ENCODE measurements around the gene GRID1. TPM values are rescaled to one million over a fixed set of nuclear protein-coding genes. Genes with fewer than 3 reads are reported as not detected.

The GRID1 gene
- polyA plus RNA-seq, 1 experiment = 0.49 TPM

- CTCF ChIA-PET = no interaction called here
- TF ChIP-seq, protein P1, sequence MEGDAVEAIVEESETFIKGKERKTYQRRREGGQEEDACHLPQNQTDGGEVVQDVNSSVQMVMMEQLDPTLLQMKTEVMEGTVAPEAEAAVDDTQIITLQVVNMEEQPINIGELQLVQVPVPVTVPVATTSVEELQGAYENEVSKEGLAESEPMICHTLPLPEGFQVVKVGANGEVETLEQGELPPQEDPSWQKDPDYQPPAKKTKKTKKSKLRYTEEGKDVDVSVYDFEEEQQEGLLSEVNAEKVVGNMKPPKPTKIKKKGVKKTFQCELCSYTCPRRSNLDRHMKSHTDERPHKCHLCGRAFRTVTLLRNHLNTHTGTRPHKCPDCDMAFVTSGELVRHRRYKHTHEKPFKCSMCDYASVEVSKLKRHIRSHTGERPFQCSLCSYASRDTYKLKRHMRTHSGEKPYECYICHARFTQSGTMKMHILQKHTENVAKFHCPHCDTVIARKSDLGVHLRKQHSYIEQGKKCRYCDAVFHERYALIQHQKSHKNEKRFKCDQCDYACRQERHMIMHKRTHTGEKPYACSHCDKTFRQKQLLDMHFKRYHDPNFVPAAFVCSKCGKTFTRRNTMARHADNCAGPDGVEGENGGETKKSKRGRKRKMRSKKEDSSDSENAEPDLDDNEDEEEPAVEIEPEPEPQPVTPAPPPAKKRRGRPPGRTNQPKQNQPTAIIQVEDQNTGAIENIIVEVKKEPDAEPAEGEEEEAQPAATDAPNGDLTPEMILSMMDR (IDR thresholded peaks at IDR 0.05; ENCODE audit: insufficient read depth, low read depth, low read length) = no peak
- Histone ChIP-seq H3K36me3 (ENCODE audit: control insufficient read depth, insufficient read depth, low read length) (no peaks in the 10 kb centered on the region), H3K4me3 (ENCODE audit: low read depth, low read length) (no peak overlapping the region), H3K27me3 (ENCODE audit: control insufficient read depth, insufficient read depth, low read length) (no peaks in the 10 kb centered on the region)
- POLR2A ChIA-PET = no interaction called here
- DNase-seq (ENCODE audit: low read depth) = no peak
Measured at GRCh38 chr10:86310702-86311101, 55.9 kb downstream of the GRID1 start.

GRCh38 chr10:86310291-86310690, 56.3 kb downstream of the GRID1 start:
- Histone ChIP-seq H3K4me3 (ENCODE audit: low read depth, low read length) (no peak overlapping the region), H3K27me3 (ENCODE audit: control insufficient read depth, insufficient read depth, low read length) (no peaks in the 10 kb centered on the region), H3K36me3 (ENCODE audit: control insufficient read depth, insufficient read depth, low read length) (no peaks in the 10 kb centered on the region)
- ChIA-PET CTCF (no interaction called here), POLR2A (no interaction called here)
- TF ChIP-seq, protein P1 (IDR thresholded peaks at IDR 0.05; ENCODE audit: insufficient read depth, low read depth, low read length) = no peak
- DNase-seq (ENCODE audit: low read depth) = no peak

GRCh38 chr10:86308056-86308455, 58.5 kb downstream of the GRID1 start:
- no peak for DNase-seq (ENCODE audit: low read depth)
- Histone ChIP-seq H3K4me3 (ENCODE audit: low read depth, low read length) (no peak overlapping the region), H3K27me3 (ENCODE audit: control insufficient read depth, insufficient read depth, low read length) (no peaks in the 10 kb centered on the region), H3K36me3 (ENCODE audit: control insufficient read depth, insufficient read depth, low read length) (no peaks in the 10 kb centered on the region)
- CTCF ChIA-PET = no interaction called here
- POLR2A ChIA-PET = no interaction called here
- TF ChIP-seq, protein P1 (IDR thresholded peaks at IDR 0.05; ENCODE audit: insufficient read depth, low read depth, low read length) = no peak

DNA sequence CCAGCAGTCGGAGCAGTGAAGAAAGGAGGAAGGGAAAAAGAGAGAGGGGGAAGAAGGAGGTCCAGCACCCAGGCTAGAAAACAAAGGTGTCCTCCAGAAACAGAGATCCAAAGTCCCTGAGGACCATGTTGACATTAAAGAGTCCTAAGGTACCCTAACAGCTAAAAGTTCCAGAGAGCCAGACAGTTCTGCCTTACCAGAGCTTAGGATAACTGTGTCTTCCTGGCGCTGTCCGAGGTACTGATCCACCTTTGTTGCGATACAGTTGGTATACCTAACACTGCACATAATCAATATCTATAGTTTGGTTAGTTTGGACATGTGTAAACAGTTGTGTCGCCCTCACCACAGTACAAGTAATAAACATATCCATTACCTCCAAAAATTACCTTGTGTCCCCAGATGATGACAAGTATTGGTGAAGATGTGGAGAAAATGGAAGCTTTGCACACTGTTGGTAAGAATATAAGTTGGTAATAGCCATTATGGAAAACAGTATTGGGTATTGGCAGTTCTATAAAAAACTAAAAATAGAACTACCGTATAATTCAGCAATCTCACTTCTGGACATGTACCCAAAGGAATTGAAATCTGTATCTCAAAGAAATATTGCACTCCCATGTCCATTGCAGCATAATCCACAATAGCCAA, 59.8 kb downstream of the GRID1 start:
- POLR2A ChIA-PET = no interaction called here
- no peak overlapping the region for H3K4me3 ChIP-seq (ENCODE audit: low read depth, low read length)
- DNase-seq (ENCODE audit: low read depth) = no peak
- no peaks in the 10 kb centered on the region for H3K36me3 ChIP-seq (ENCODE audit: control insufficient read depth, insufficient read depth, low read length)
- TF ChIP-seq, protein P1 (IDR thresholded peaks at IDR 0.05; ENCODE audit: insufficient read depth, low read depth, low read length) = no peak
- CTCF ChIA-PET = no interaction called here
- no peaks in the 10 kb centered on the region for H3K27me3 ChIP-seq (ENCODE audit: control insufficient read depth, insufficient read depth, low read length)

- DNase-seq (ENCODE audit: low read depth) = no peak
- ChIA-PET POLR2A (no interaction called here), CTCF (no interaction called here)
- TF ChIP-seq, protein P1 (IDR thresholded peaks at IDR 0.05; ENCODE audit: insufficient read depth, low read depth, low read length) = no peak
- no peaks in the 10 kb centered on the region for H3K27me3 ChIP-seq (ENCODE audit: control insufficient read depth, insufficient read depth, low read length)
- no peak overlapping the region for H3K4me3 ChIP-seq (ENCODE audit: low read depth, low read length)
- no peaks in the 10 kb centered on the region for H3K36me3 ChIP-seq (ENCODE audit: control insufficient read depth, insufficient read depth, low read length)
Measured at GRCh38 chr10:86305521-86305920, 61.1 kb downstream of the GRID1 start.
